HEK293 (cell line): ENCODE results near the gene ZBTB17.

Source experiments
- HOXD13 ChIP-seq: sonication (generic); formaldehyde crosslinking; IDR thresholded peaks from 2 replicates; pipeline ENCODE4 v1.8.0; 2022; ENCODE audit warnings: missing genetic modification reagents, borderline replicate concordance
- SCRT2 ChIP-seq: fragments of 450-650 bp; formaldehyde crosslinking; IDR thresholded peaks from 2 replicates; pipeline ENCODE4 v1.5.1; 2016; ENCODE audit warnings: missing biosample characterization, missing genetic modification characterization
- YY1 ChIP-seq: fragments of 450-650 bp; formaldehyde crosslinking; IDR thresholded peaks from 2 replicates; pipeline ENCODE4 v1.5.1; 2018; ENCODE audit warnings: missing biosample characterization, missing genetic modification characterization
- ZFHX2 ChIP-seq: fragments of 450-650 bp; formaldehyde crosslinking; conservative IDR thresholded peaks from 2 replicates; pipeline ENCODE4 v1.5.1; 2016; ENCODE audit warnings: missing biosample characterization, missing genetic modification characterization
- ZFP37 ChIP-seq: fragments of 450-650 bp; formaldehyde crosslinking; IDR thresholded peaks from 2 replicates; pipeline ENCODE4 v1.5.1; 2016; ENCODE audit warnings: missing biosample characterization, missing genetic modification characterization
- ZNF16 ChIP-seq: fragments of 450-650 bp; formaldehyde crosslinking; IDR thresholded peaks from 2 replicates; pipeline ENCODE4 v1.5.1; 2016; ENCODE audit warnings: low read depth, missing biosample characterization, missing genetic modification characterization
- ZNF239 ChIP-seq: fragments of 450-650 bp; formaldehyde crosslinking; IDR thresholded peaks from 2 replicates; pipeline ENCODE4 v1.5.1; 2016; ENCODE audit warnings: missing biosample characterization, missing genetic modification characterization
- ZNF24 ChIP-seq: fragments of 450-650 bp; formaldehyde crosslinking; IDR thresholded peaks from 2 replicates; pipeline ENCODE4 v1.5.1; 2016; ENCODE audit warnings: missing biosample characterization, missing genetic modification characterization
- ZNF274 ChIP-seq, 2 experiments: fragments of 200-500 bp in 1 of 2; fragments of 450-650 bp in 1 of 2; sonication (Bioruptor generic) in 1 of 2; formaldehyde crosslinking in 1 of 2; IDR thresholded peaks; 2 replicates each; pipeline versions ENCODE4 v1.5.1 to v1.6.1; 2014 to 2016; ENCODE audit warnings: borderline replicate concordance in 1 of 2, inconsistent platforms in 1 of 2, low read length in 1 of 2, missing biosample characterization in 1 of 2, missing genetic modification characterization in 1 of 2
- ZNF324 ChIP-seq: fragments of 450-650 bp; formaldehyde crosslinking; IDR thresholded peaks from 2 replicates; pipeline ENCODE4 v1.5.1; 2016; ENCODE audit warnings: missing biosample characterization, missing genetic modification characterization
- ZNF350 ChIP-seq: fragments of 450-650 bp; formaldehyde crosslinking; IDR thresholded peaks from 2 replicates; pipeline ENCODE4 v1.5.0; 2017; ENCODE audit warnings: missing biosample characterization, mild to moderate bottlenecking, missing genetic modification characterization
- ZNF354C ChIP-seq: fragments of 450-650 bp; formaldehyde crosslinking; IDR thresholded peaks from 2 replicates; pipeline ENCODE4 v1.5.1; 2016; ENCODE audit warnings: missing biosample characterization, missing genetic modification characterization, low read depth, borderline replicate concordance
- ZNF394 ChIP-seq: fragments of 450-650 bp; formaldehyde crosslinking; IDR thresholded peaks from 2 replicates; pipeline ENCODE4 v1.5.1; 2016; ENCODE audit warnings: missing biosample characterization, missing genetic modification characterization, mild to moderate bottlenecking, moderate library complexity, borderline replicate concordance
- ZNF510 ChIP-seq: fragments of 450-650 bp; formaldehyde crosslinking; IDR thresholded peaks from 2 replicates; pipeline ENCODE4 v1.5.1; 2018; ENCODE audit warnings: mild to moderate bottlenecking, missing genetic modification characterization, missing biosample characterization; ENCODE audit not compliant: insufficient replicate concordance
- ZNF514 ChIP-seq: fragments of 450-650 bp; formaldehyde crosslinking; IDR thresholded peaks from 2 replicates; pipeline ENCODE4 v1.5.1; 2016; ENCODE audit warnings: missing biosample characterization, missing genetic modification characterization
- ZNF626 ChIP-seq: fragments of 450-650 bp; sonication (Bioruptor Pico); formaldehyde crosslinking; IDR thresholded peaks from 2 replicates; pipeline ENCODE4 v1.5.1; 2018; ENCODE audit warnings: missing biosample characterization, missing genetic modification characterization, inconsistent platforms
- ZSCAN30 ChIP-seq: fragments of 450-650 bp; IDR thresholded peaks from 2 replicates; pipeline ENCODE4 v1.5.1; 2018; ENCODE audit warnings: missing biosample characterization, mild to moderate bottlenecking, missing genetic modification characterization, moderate library complexity
- TF ChIP-seq, protein P1 (sequence below): fragments of 450-650 bp; formaldehyde crosslinking; IDR thresholded peaks from 2 replicates; pipeline ENCODE4 v1.5.1; 2016; ENCODE audit warnings: missing biosample characterization, missing genetic modification characterization
- TF ChIP-seq, protein P2 (sequence below): fragments of 450-650 bp; formaldehyde crosslinking; IDR thresholded peaks from 2 replicates; pipeline ENCODE4 v1.5.1; 2017; ENCODE audit warnings: missing biosample characterization, missing genetic modification characterization
- TF ChIP-seq, protein P3 (sequence below): fragments of 450-650 bp; formaldehyde crosslinking; IDR thresholded peaks from 2 replicates; pipeline ENCODE4 v1.5.1; 2016; ENCODE audit warnings: missing biosample characterization, missing genetic modification characterization
- TF ChIP-seq, protein P4 (sequence below): fragments of 450-650 bp; formaldehyde crosslinking; IDR thresholded peaks from 2 replicates; pipeline ENCODE4 v1.5.1; 2016; ENCODE audit warnings: missing biosample characterization, missing genetic modification characterization
- TF ChIP-seq, protein P5 (sequence below): fragments of 450-650 bp; formaldehyde crosslinking; IDR thresholded peaks from 2 replicates; pipeline ENCODE4 v1.5.1; 2017; ENCODE audit warnings: missing biosample characterization, missing genetic modification characterization
- TF ChIP-seq, protein P6 (sequence below): fragments of 450-650 bp; formaldehyde crosslinking; IDR thresholded peaks from 2 replicates; pipeline ENCODE4 v1.5.1; 2016; ENCODE audit warnings: missing biosample characterization, missing genetic modification characterization
- TF ChIP-seq, protein P7 (sequence below): fragments of 450-650 bp; formaldehyde crosslinking; IDR thresholded peaks from 2 replicates; pipeline ENCODE4 v1.5.0; 2017; ENCODE audit warnings: missing biosample characterization, missing genetic modification characterization, borderline replicate concordance

Gene ZBTB17

DNA sequence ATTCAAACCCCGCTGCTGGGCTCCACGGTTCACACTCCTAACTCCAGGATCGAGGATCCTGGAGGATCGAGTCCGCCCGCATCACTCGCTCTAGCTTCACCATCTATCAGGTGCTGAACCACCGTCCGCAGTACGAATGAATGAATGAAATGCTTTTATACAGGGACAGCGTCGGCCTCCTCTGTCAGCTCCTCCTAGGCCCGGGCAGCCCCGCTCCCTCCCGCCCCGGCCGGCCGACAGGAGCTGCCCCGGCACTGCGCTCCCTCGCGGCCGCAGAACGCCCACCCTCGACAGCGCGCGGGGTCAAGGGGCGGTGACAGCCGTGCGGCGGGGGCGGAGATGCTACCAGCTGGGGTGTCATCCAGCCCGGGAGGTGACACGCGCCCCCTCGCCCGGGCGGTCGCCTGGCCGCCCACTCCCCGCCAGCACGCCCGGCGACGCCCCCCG, 520 bp downstream of the ZBTB17 start (continued):
- TF ChIP-seq, protein P1, sequence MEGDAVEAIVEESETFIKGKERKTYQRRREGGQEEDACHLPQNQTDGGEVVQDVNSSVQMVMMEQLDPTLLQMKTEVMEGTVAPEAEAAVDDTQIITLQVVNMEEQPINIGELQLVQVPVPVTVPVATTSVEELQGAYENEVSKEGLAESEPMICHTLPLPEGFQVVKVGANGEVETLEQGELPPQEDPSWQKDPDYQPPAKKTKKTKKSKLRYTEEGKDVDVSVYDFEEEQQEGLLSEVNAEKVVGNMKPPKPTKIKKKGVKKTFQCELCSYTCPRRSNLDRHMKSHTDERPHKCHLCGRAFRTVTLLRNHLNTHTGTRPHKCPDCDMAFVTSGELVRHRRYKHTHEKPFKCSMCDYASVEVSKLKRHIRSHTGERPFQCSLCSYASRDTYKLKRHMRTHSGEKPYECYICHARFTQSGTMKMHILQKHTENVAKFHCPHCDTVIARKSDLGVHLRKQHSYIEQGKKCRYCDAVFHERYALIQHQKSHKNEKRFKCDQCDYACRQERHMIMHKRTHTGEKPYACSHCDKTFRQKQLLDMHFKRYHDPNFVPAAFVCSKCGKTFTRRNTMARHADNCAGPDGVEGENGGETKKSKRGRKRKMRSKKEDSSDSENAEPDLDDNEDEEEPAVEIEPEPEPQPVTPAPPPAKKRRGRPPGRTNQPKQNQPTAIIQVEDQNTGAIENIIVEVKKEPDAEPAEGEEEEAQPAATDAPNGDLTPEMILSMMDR = peak; percentile 46; the same call in 1 of the 2 replicates
- TF ChIP-seq ZNF24 (tag by site-specific recombination) (peak; percentile 64), ZNF239 (tag by site-specific recombination) (no peak), ZSCAN30 (tag by site-specific recombination) (peak; percentile 16; the same call in 1 of the 2 replicates), ZNF514 (no peak), ZNF350 (tag by site-specific recombination) (no peak), ZFP37 (tag by site-specific recombination) (no peak), ZNF626 (tag by site-specific recombination) (no peak), ZNF16 (no peak), ZNF510 (tag by site-specific recombination) (no peak), ZNF274 (IDR thresholded peaks at IDR 0.05; ENCODE audit: low read length) (no peak), ZNF274 (tag by site-specific recombination; IDR thresholded peaks at IDR 0.05; ENCODE audit: borderline replicate concordance) (no peak), ZFHX2 (tag by site-specific recombination) (peak; percentile 96), ZNF394 (tag by site-specific recombination) (no peak), ZNF324 (tag by site-specific recombination) (no peak), HOXD13 (CRISPR knock-in tag) (no peak), YY1 (tag by site-specific recombination) (no peak), SCRT2 (tag by site-specific recombination) (no peak), ZNF354C (tag by site-specific recombination) (no peak)
- TF ChIP-seq, protein P2, sequence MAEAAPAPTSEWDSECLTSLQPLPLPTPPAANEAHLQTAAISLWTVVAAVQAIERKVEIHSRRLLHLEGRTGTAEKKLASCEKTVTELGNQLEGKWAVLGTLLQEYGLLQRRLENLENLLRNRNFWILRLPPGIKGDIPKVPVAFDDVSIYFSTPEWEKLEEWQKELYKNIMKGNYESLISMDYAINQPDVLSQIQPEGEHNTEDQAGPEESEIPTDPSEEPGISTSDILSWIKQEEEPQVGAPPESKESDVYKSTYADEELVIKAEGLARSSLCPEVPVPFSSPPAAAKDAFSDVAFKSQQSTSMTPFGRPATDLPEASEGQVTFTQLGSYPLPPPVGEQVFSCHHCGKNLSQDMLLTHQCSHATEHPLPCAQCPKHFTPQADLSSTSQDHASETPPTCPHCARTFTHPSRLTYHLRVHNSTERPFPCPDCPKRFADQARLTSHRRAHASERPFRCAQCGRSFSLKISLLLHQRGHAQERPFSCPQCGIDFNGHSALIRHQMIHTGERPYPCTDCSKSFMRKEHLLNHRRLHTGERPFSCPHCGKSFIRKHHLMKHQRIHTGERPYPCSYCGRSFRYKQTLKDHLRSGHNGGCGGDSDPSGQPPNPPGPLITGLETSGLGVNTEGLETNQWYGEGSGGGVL (tag by site-specific recombination) = no peak; the same call in 1 of the 2 replicates
- TF ChIP-seq, protein P3, sequence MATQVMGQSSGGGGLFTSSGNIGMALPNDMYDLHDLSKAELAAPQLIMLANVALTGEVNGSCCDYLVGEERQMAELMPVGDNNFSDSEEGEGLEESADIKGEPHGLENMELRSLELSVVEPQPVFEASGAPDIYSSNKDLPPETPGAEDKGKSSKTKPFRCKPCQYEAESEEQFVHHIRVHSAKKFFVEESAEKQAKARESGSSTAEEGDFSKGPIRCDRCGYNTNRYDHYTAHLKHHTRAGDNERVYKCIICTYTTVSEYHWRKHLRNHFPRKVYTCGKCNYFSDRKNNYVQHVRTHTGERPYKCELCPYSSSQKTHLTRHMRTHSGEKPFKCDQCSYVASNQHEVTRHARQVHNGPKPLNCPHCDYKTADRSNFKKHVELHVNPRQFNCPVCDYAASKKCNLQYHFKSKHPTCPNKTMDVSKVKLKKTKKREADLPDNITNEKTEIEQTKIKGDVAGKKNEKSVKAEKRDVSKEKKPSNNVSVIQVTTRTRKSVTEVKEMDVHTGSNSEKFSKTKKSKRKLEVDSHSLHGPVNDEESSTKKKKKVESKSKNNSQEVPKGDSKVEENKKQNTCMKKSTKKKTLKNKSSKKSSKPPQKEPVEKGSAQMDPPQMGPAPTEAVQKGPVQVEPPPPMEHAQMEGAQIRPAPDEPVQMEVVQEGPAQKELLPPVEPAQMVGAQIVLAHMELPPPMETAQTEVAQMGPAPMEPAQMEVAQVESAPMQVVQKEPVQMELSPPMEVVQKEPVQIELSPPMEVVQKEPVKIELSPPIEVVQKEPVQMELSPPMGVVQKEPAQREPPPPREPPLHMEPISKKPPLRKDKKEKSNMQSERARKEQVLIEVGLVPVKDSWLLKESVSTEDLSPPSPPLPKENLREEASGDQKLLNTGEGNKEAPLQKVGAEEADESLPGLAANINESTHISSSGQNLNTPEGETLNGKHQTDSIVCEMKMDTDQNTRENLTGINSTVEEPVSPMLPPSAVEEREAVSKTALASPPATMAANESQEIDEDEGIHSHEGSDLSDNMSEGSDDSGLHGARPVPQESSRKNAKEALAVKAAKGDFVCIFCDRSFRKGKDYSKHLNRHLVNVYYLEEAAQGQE (tag by site-specific recombination) = 0 out of 2 replicates have a peak, but pooled peaks have one; percentile 14
- TF ChIP-seq, protein P4, sequence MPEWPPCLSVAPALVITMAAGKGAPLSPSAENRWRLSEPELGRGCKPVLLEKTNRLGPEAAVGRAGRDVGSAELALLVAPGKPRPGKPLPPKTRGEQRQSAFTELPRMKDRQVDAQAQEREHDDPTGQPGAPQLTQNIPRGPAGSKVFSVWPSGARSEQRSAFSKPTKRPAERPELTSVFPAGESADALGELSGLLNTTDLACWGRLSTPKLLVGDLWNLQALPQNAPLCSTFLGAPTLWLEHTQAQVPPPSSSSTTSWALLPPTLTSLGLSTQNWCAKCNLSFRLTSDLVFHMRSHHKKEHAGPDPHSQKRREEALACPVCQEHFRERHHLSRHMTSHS (tag by site-specific recombination) = no peak
- TF ChIP-seq, protein P5, sequence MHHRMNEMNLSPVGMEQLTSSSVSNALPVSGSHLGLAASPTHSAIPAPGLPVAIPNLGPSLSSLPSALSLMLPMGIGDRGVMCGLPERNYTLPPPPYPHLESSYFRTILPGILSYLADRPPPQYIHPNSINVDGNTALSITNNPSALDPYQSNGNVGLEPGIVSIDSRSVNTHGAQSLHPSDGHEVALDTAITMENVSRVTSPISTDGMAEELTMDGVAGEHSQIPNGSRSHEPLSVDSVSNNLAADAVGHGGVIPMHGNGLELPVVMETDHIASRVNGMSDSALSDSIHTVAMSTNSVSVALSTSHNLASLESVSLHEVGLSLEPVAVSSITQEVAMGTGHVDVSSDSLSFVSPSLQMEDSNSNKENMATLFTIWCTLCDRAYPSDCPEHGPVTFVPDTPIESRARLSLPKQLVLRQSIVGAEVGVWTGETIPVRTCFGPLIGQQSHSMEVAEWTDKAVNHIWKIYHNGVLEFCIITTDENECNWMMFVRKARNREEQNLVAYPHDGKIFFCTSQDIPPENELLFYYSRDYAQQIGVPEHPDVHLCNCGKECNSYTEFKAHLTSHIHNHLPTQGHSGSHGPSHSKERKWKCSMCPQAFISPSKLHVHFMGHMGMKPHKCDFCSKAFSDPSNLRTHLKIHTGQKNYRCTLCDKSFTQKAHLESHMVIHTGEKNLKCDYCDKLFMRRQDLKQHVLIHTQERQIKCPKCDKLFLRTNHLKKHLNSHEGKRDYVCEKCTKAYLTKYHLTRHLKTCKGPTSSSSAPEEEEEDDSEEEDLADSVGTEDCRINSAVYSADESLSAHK = no peak
- TF ChIP-seq, protein P6, sequence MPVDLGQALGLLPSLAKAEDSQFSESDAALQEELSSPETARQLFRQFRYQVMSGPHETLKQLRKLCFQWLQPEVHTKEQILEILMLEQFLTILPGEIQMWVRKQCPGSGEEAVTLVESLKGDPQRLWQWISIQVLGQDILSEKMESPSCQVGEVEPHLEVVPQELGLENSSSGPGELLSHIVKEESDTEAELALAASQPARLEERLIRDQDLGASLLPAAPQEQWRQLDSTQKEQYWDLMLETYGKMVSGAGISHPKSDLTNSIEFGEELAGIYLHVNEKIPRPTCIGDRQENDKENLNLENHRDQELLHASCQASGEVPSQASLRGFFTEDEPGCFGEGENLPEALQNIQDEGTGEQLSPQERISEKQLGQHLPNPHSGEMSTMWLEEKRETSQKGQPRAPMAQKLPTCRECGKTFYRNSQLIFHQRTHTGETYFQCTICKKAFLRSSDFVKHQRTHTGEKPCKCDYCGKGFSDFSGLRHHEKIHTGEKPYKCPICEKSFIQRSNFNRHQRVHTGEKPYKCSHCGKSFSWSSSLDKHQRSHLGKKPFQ (tag by site-specific recombination) = peak; percentile 81
- TF ChIP-seq, protein P7, sequence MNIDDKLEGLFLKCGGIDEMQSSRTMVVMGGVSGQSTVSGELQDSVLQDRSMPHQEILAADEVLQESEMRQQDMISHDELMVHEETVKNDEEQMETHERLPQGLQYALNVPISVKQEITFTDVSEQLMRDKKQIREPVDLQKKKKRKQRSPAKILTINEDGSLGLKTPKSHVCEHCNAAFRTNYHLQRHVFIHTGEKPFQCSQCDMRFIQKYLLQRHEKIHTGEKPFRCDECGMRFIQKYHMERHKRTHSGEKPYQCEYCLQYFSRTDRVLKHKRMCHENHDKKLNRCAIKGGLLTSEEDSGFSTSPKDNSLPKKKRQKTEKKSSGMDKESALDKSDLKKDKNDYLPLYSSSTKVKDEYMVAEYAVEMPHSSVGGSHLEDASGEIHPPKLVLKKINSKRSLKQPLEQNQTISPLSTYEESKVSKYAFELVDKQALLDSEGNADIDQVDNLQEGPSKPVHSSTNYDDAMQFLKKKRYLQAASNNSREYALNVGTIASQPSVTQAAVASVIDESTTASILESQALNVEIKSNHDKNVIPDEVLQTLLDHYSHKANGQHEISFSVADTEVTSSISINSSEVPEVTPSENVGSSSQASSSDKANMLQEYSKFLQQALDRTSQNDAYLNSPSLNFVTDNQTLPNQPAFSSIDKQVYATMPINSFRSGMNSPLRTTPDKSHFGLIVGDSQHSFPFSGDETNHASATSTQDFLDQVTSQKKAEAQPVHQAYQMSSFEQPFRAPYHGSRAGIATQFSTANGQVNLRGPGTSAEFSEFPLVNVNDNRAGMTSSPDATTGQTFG (tag by site-specific recombination) = no peak
